ENCODE data around the gene COLEC12.

Gene COLEC12

GRCh38 chr18:382423-382984 lies 118.0 kb downstream of the COLEC12 start:
- no peak for DNase-seq

GRCh38 chr18:379681-380330 lies 120.7 kb downstream of the COLEC12 start:
- DNase-seq, result no peak

- no peak for DNase-seq
Observed at GRCh38 chr18:378079-378478, 122.4 kb downstream of the COLEC12 start.

- DNase-seq, result no peak
Observed at GRCh38 chr18:377088-377487, 123.4 kb downstream of the COLEC12 start.

- no peak for DNase-seq
Observed at GRCh38 chr18:376311-376710, 124.2 kb downstream of the COLEC12 start.

GRCh38 chr18:374721-375168 lies 125.8 kb downstream of the COLEC12 start:
- DNase-seq, result no peak

- no peak for DNase-seq
Observed at GRCh38 chr18:373780-374179, 126.7 kb downstream of the COLEC12 start.

GRCh38 chr18:371609-371982 lies 128.9 kb downstream of the COLEC12 start:
- DNase-seq, result no peak

- no peak for DNase-seq
Observed at GRCh38 chr18:370751-371608, 129.5 kb downstream of the COLEC12 start.

- no peak for DNase-seq
Observed at GRCh38 chr18:369224-370015, 131.1 kb downstream of the COLEC12 start.

GRCh38 chr18:366466-367061 lies 133.9 kb downstream of the COLEC12 start:
- DNase-seq, result no peak

GRCh38 chr18:365651-366050 lies 134.8 kb downstream of the COLEC12 start:
- no peak for DNase-seq

- DNase-seq, result no peak
Observed at GRCh38 chr18:364256-364826, 136.2 kb downstream of the COLEC12 start.

GRCh38 chr18:363301-364085 lies 137.0 kb downstream of the COLEC12 start:
- DNase-seq, result no peak

GRCh38 chr18:362311-363290 lies 137.9 kb downstream of the COLEC12 start:
- DNase-seq, result no peak

GRCh38 chr18:361941-362310 lies 138.6 kb downstream of the COLEC12 start:
- DNase-seq, result no peak

GRCh38 chr18:361100-361732 lies 139.3 kb downstream of the COLEC12 start:
- DNase-seq, result no peak

- DNase-seq, result no peak
Observed at GRCh38 chr18:360676-361075, 139.8 kb downstream of the COLEC12 start.

GRCh38 chr18:356778-357177 lies 143.7 kb downstream of the COLEC12 start:
- DNase-seq, result no peak

GRCh38 chr18:355678-356077 lies 144.8 kb downstream of the COLEC12 start:
- no peak for DNase-seq

All from central memory CD4-positive, alpha-beta T cell (primary cell).